IMR-90 (cell line): ENCODE measurements around the gene METTL17. TPM values are rescaled to one million over a fixed set of nuclear protein-coding genes. Genes with fewer than 3 reads are reported as not detected.

Source experiments
- ATAC-seq: fragments of 200-7000 bp; cut with Tn5 transposase; 2 replicates; pipeline ENCODE4 v1.9.1; 2020; ENCODE audit warnings: low read depth, mild to moderate bottlenecking, moderate library complexity
- BruUV-seq: library from RNA; stranded (reverse); fragments of 400-500 nt; replicated peaks from 2 replicates; lab custom pipeline; 2021; lab: Mats Ljungman, UMichigan
- CTCF ChIA-PET: fragments of 300-600 bp; formaldehyde crosslinking; extraction: SDS; loops from one replicate; lab custom pipeline; 2021; ENCODE audit warnings: antibody characterized with exemption; lab: Yijun Ruan, JAX
- POLR2A ChIA-PET: fragments of 300-600 bp; sonication (Branson Sonifier 250); formaldehyde crosslinking; loops from one replicate; lab custom pipeline; 2022; ENCODE audit warnings: antibody characterized with exemption; ENCODE audit not compliant: unreplicated experiment; lab: Charles Lee
- DNase-seq: peaks from one replicate; pipeline ENCODE4 v3.0.0; 2013
- H2AFZ ChIP-seq: replicated peaks from 2 replicates; pipeline ENCODE3; 2013; ENCODE audit warnings: low read length, mild to moderate bottlenecking; ENCODE audit not compliant: poor library complexity
- H2AK5ac ChIP-seq: 2 replicates; pipeline ENCODE4 v1.6.1; 2013; ENCODE audit warnings: low read depth, low read length, inconsistent platforms
- H2AK9ac ChIP-seq: replicated peaks from 2 replicates; pipeline ENCODE3; 2013; ENCODE audit warnings: mild to moderate bottlenecking, low read depth, low read length, moderate library complexity; ENCODE audit not compliant: poor library complexity
- H2BK120ac ChIP-seq: 2 replicates; pipeline ENCODE4 v1.6.1; 2013; ENCODE audit warnings: low read depth, low read length, inconsistent platforms
- H2BK15ac ChIP-seq: 3 replicates; pipeline ENCODE4 v1.6.1; 2013; ENCODE audit warnings: low read depth, low read length, inconsistent platforms
- H2BK20ac ChIP-seq: 2 replicates; pipeline ENCODE4 v1.6.1; 2013; ENCODE audit warnings: low read depth, mild to moderate bottlenecking, inconsistent platforms, low read length, moderate library complexity
- H2BK5ac ChIP-seq: 2 replicates; pipeline ENCODE4 v1.6.1; 2013; ENCODE audit warnings: mild to moderate bottlenecking, low read depth, low read length, inconsistent platforms; ENCODE audit not compliant: poor library complexity, severe bottlenecking
- H3K14ac ChIP-seq: replicated peaks from 2 replicates; pipeline ENCODE4 v1.6.1; 2013; ENCODE audit warnings: low read depth, low read length, inconsistent platforms
- H3K18ac ChIP-seq: 2 replicates; pipeline ENCODE4 v1.6.1; 2013; ENCODE audit warnings: low read depth, low read length, control low read depth
- H3K23ac ChIP-seq: 2 replicates; pipeline ENCODE4 v1.6.1; 2013; ENCODE audit warnings: low read depth, low read length, inconsistent platforms
- H3K27ac ChIP-seq: 2 replicates; pipeline ENCODE4 v1.5.1; 2013; ENCODE audit warnings: mild to moderate bottlenecking, control low read depth, low read length; ENCODE audit not compliant: insufficient read depth
- H3K27me3 ChIP-seq: 2 replicates; pipeline ENCODE4 v1.6.1; 2013; ENCODE audit warnings: low read length; ENCODE audit not compliant: control insufficient read depth, insufficient read depth
- H3K36me3 ChIP-seq: 2 replicates; pipeline ENCODE4 v1.6.1; 2013; ENCODE audit warnings: low read length, mixed read lengths; ENCODE audit not compliant: control insufficient read depth, insufficient read depth
- H3K4ac ChIP-seq: 2 replicates; pipeline ENCODE4 v1.6.1; 2013; ENCODE audit warnings: low read depth, low read length, inconsistent platforms
- H3K4me1 ChIP-seq: 2 replicates; pipeline ENCODE4 v1.6.1; 2013; ENCODE audit warnings: low read length, mixed read lengths; ENCODE audit not compliant: control insufficient read depth, insufficient read depth
- H3K4me2 ChIP-seq: 2 replicates; pipeline ENCODE4 v1.6.1; 2013; ENCODE audit warnings: low read depth, mild to moderate bottlenecking, control low read depth, low read length, moderate library complexity
- H3K4me3 ChIP-seq: 2 replicates; pipeline ENCODE4 v1.5.1; 2013; ENCODE audit warnings: low read depth, mild to moderate bottlenecking, control low read depth, low read length, moderate library complexity; ENCODE audit not compliant: insufficient read depth
- H3K56ac ChIP-seq: 2 replicates; pipeline ENCODE4 v1.6.1; 2013; ENCODE audit warnings: low read length, inconsistent platforms; ENCODE audit not compliant: insufficient read depth; ENCODE audit errors: extremely low read depth
- H3K79me1 ChIP-seq, 2 experiments: 2 replicates each; pipeline ENCODE4 v1.6.1; 2013; ENCODE audit warnings: low read length in 2 of 2, inconsistent platforms in 1 of 2, low read depth in 1 of 2
- H3K9ac ChIP-seq: 2 replicates; pipeline ENCODE4 v1.6.1; 2013; ENCODE audit warnings: low read depth, low read length, control low read depth
- H3K9me1 ChIP-seq: 2 replicates; pipeline ENCODE4 v1.6.1; 2013; ENCODE audit warnings: low read length, inconsistent platforms; ENCODE audit not compliant: insufficient read depth
- H3K9me3 ChIP-seq: 2 replicates; pipeline ENCODE4 v1.6.1; 2013; ENCODE audit warnings: low read length; ENCODE audit not compliant: control insufficient read depth, insufficient read depth
- H4K20me1 ChIP-seq: 2 replicates; pipeline ENCODE4 v1.6.1; 2013; ENCODE audit warnings: low read length, inconsistent platforms; ENCODE audit not compliant: insufficient read depth
- H4K5ac ChIP-seq: 2 replicates; pipeline ENCODE4 v1.6.1; 2013; ENCODE audit warnings: mild to moderate bottlenecking, low read depth, low read length, control low read depth
- H4K8ac ChIP-seq, 2 experiments: 2 replicates each; pipeline ENCODE4 v1.6.1; 2013; ENCODE audit warnings: low read depth in 2 of 2, low read length in 2 of 2, control low read depth in 1 of 2, inconsistent platforms in 1 of 2
- H4K91ac ChIP-seq: 2 replicates; pipeline ENCODE4 v1.6.1; 2013; ENCODE audit warnings: low read depth, low read length, inconsistent platforms; ENCODE audit not compliant: insufficient read depth
- BHLHE40 ChIP-seq: fragments of 150-350 bp; IDR thresholded peaks from 2 replicates; pipeline ENCODE4 v1.6.1; 2016; ENCODE audit warnings: mild to moderate bottlenecking, low read depth, low read length
- CHD1 ChIP-seq: IDR thresholded peaks from 2 replicates; pipeline ENCODE4 v1.6.1; 2012; ENCODE audit warnings: low read depth, low read length, improper control_type of control experiment
- FOS ChIP-seq: fragments of 150-350 bp; IDR thresholded peaks from 2 replicates; pipeline ENCODE4 v1.6.1; 2016; ENCODE audit warnings: low read depth, low read length
- WGBS, 2 experiments: methylation state at CpG; one replicate each; pipeline versions ENCODE4 v1.1.5 to v1.1.7; 2013; ENCODE audit warnings: missing lambda C conversion rate in 2 of 2; ENCODE audit not compliant: insufficient read length in 1 of 2; ENCODE audit errors: extremely low coverage in 2 of 2; 5-methylcytosine and 5-hydroxymethylcytosine counted together
- dilution Hi-C: fragments of 300-500 bp; cut with HindIII; formaldehyde crosslinking; loops from one replicate; pipeline ENCODE4 v1.14.3; 2018; ENCODE audit warnings: low sequenced_read_pairs; ENCODE audit not compliant: unreplicated experiment
- in situ Hi-C: fragments of 300-500 bp; cut with MboI; formaldehyde crosslinking; loops from 3 replicates; pipeline ENCODE4 v1.14.3; 2019; ENCODE audit warnings: low sequenced_read_pairs, inconsistent platforms, mixed read lengths
- intact Hi-C: fragments of 100-400 bp; cut with micrococcal nuclease; formaldehyde crosslinking; loops from 2 replicates; pipeline ENCODE4 v1.10.0; 2022
- polyA plus RNA-seq, 3 experiments: library from polyadenylated mRNA; depleted of rRNA; stranded (reverse); fragments of >200 nt; gene quantifications; 2 replicates each; pipeline ENCODE4 v1.2.3, GENCODE V29; 2012; ENCODE audit warnings: low replicate concordance in 1 of 3
- total RNA-seq: library from RNA; depleted of rRNA; stranded (reverse); fragments of >200 nt; gene quantifications from 2 replicates; pipeline ENCODE4 v1.2.3, GENCODE V29; 2012
- TF ChIP-seq, protein P1 (sequence below): fragments of 150-350 bp; IDR thresholded peaks from 2 replicates; pipeline ENCODE4 v1.6.1; 2017; ENCODE audit warnings: mild to moderate bottlenecking, antibody characterized with exemption, low read length, low read depth

Gene METTL17
- total and polyA plus RNA-seq, 2 of the 4 experiments (the other 2 are of a cell fraction), result 32.8 to 69.7 TPM

GRCh38 chr14:21041676-21042433, 52.1 kb downstream of the METTL17 start, which contains the start of gene RNASE7:
RNASE7 (plus strand) TSS chr14:21042362; CDS start chr14:21042993, 631 bp downstream.
- DNase-seq, result peak; percentile 54
- Histone ChIP-seq H2BK20ac (no peak within 1 kb of the TSS), H3K23ac (no peak within 1 kb of the TSS), H3K79me1 (no peaks in the 10 kb centered on the region), H4K91ac (no peak within 1 kb of the TSS), H3K27me3 (peaks cover 26% of the 10 kb centered on the region), H2AK5ac (no peak within 1 kb of the TSS), H3K27ac (no peak within 1 kb of the TSS), H3K56ac (no peak within 1 kb of the TSS), H3K14ac (no peak within 1 kb of the TSS), H2BK120ac (no peak within 1 kb of the TSS), H3K4ac (no peak within 1 kb of the TSS), H3K9me1 (no peaks in the 10 kb centered on the region), H3K9ac (no peak within 1 kb of the TSS), H4K5ac (no peak within 1 kb of the TSS), H3K9me3 (no peaks in the 10 kb centered on the region), H3K4me3 (no peak within 1 kb of the TSS), H4K20me1 (no peaks in the 10 kb centered on the region), H2BK5ac (no peak within 1 kb of the TSS), H3K18ac (no peak within 1 kb of the TSS), H2AK9ac (no peak within 1 kb of the TSS), H3K4me2 (no peak within 1 kb of the TSS), H2AFZ (no peak within 1 kb of the TSS), H2BK15ac (no peak within 1 kb of the TSS), H4K8ac (no peak within 1 kb of the TSS), H3K4me1 (peaks cover 2% of the 10 kb centered on the region; the same call in 1 of the 2 replicates), H3K36me3 (no peaks in the 10 kb centered on the region)
- ChIA-PET CTCF (interaction anchor here (3.7 kb wide), 1 partner anchor 27 kb away, joined by 37 read pairs; no protein-coding TSS in a partner anchor), POLR2A (no interaction called here)
- dilution Hi-C loops, result no loop called here
- BruUV-seq, result no TSS peak
- intact Hi-C loops, result loop anchor here (2.0 kb wide), 1 partner anchor 71 kb away; no protein-coding TSS in a partner anchor
- no peak for ATAC-seq
- TF ChIP-seq CHD1 (no peak), FOS (0 out of 2 replicates have a peak, but pooled peaks have one; percentile 11), BHLHE40 (peak; percentile 17; the same call in 1 of the 2 replicates)
- TF ChIP-seq, protein P1, sequence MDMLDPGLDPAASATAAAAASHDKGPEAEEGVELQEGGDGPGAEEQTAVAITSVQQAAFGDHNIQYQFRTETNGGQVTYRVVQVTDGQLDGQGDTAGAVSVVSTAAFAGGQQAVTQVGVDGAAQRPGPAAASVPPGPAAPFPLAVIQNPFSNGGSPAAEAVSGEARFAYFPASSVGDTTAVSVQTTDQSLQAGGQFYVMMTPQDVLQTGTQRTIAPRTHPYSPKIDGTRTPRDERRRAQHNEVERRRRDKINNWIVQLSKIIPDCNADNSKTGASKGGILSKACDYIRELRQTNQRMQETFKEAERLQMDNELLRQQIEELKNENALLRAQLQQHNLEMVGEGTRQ, result peak; percentile 52; the same call in 1 of the 2 replicates
- in situ Hi-C loops, result no loop called here
- WGBS, 2 experiments, result 93% methylated on average over 3 of the region's 11 CpGs; no CpG with 5 or more reads in 1 of the 2 experiments
